Measurements from ENCODE around the gene WASF2.

The WASF2 gene

DNA sequence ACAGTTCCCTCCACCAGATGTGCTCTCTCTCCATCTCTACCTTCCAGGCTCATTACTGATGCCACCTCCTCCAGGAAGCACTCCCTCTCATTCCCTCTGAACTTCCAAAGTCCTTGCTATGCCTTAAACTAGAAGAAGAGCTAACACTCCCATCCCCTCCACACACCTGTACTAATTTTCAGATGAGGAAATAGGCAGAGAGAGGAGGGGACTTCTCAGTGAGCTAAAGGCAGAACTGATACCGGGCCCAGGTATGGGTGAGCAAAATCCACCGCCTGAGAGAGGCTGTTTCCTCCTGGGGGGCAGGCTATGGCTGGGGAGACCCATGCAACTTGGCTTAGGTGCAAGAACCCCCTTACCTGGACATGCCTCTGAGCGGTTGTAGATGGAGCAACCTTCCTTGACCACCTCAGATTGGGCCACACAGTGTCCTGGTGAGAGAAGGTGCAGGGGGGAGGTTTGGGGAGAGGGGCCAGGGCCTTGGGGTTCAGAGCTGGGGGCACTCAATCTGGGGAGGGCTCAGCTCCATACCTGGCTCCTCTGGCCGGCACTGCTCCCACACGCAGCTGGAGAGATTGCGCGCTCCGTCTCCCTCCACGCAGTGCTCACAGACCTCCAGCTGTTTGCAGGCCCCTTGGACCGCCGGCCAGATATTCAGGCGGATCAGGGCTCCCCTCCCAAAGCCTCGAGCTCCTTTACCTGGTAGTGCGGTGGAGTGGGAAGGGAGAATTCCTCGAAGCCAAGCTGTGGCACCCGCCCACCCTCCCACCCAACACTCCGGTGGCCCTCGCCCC is 107.8 kb downstream of the WASF2 start:
- no peak for DNase-seq (ENCODE audit: low read depth, low spot score)
- TF ChIP-seq EZH2 (IDR thresholded peaks at IDR 0.05) (no peak), FOXP2 (optimal IDR thresholded peaks at IDR 0.05; ENCODE audit: control extremely low read depth, extremely low read length, insufficient read depth) (no peak), POLR2AphosphoS5 (IDR thresholded peaks at IDR 0.05; ENCODE audit: borderline replicate concordance, low read depth, low read length) (no peak)
- H3K4me3 ChIP-seq, result no peak overlapping the region
- H3K27ac ChIP-seq, result no peak overlapping the region
- no peak overlapping the region for H3K9ac ChIP-seq (ENCODE audit: insufficient read length)
- no peaks in the 10 kb centered on the region for H3K36me3 ChIP-seq (ENCODE audit: insufficient read depth, low read length)
- H3K9me3 ChIP-seq (ENCODE audit: low read depth, low read length), result no peaks in the 10 kb centered on the region

DNA sequence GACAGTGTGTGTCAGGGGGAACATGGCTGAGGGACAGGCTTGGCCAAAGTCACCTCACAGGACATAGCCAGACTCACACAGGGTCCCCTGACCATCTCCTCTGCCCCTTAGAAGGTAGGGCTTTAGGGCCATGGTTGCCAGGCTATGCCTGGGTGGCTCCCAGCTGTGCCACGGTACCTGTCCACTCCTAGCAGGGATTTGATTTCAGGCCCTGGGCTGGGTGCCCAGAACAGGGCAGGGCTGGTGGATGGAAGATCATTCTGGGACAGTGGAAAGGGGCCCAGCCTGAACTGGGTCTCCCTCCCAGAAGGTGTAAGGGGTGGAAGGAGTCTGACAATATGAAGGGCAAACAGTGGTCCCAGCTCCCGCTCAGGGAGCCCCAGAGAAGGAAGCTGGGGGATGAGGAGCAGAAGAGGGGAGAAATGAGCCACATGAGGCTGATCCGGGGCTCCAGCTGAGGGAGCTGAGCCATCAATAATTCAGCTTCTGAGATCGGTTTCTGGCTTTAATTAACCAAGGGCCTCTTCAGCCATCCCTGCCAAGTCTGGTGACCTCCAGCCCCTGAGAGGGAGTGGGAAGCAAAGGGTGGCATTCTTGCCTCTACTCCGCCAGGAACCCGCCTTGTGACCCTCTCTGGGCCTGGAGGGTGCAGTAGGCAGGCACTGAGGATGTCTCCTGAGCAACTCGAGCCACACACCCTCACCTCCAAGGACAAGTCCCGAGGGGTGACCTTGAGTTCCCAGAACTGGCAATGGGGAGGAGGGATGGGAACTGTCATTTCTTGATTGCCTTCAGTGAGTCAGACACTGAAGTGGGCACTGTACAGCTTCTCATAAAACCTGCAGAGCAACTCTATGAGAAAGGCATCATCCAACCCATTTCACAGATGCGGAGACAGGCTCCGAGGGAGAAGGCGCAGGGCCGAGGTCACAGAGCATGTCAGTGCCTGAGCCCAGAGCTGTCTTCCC is 108.9 kb downstream of the WASF2 start:
- DNase-seq (ENCODE audit: low read depth, low spot score), result no peak
- TF ChIP-seq EZH2 (IDR thresholded peaks at IDR 0.05) (no peak), FOXP2 (optimal IDR thresholded peaks at IDR 0.05; ENCODE audit: control extremely low read depth, extremely low read length, insufficient read depth) (no peak), POLR2AphosphoS5 (IDR thresholded peaks at IDR 0.05; ENCODE audit: borderline replicate concordance, low read depth, low read length) (no peak)
- Histone ChIP-seq H3K27ac (no peak overlapping the region), H3K4me3 (no peak overlapping the region), H3K9ac (ENCODE audit: insufficient read length) (no peak overlapping the region), H3K9me3 (ENCODE audit: low read depth, low read length) (no peaks in the 10 kb centered on the region), H3K36me3 (ENCODE audit: insufficient read depth, low read length) (no peaks in the 10 kb centered on the region)

DNA sequence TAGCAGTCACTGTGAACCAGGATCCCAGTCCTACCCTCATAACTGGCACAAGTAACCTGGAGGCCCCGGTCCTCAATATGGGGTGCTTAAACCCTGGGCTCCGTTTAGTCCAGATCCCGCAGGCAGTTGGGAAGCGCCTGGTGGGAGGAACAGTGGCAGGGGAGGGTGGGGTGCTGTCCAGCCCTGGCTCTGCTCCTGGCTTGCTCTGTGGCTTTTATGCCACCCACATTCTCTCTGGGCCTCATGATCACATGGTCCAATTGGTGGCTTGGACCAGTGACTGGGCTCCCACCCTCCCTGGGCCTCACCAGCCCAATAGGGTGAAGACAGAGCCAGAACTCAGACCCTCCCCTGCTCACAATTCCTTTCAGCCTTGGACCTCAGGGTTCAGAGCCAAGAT is 109.7 kb downstream of the WASF2 start:
- Histone ChIP-seq H3K27ac (no peak overlapping the region), H3K4me3 (no peak overlapping the region), H3K36me3 (ENCODE audit: insufficient read depth, low read length) (no peaks in the 10 kb centered on the region), H3K9ac (ENCODE audit: insufficient read length) (no peak overlapping the region), H3K9me3 (ENCODE audit: low read depth, low read length) (no peaks in the 10 kb centered on the region)
- TF ChIP-seq POLR2AphosphoS5 (IDR thresholded peaks at IDR 0.05; ENCODE audit: borderline replicate concordance, low read depth, low read length) (no peak), FOXP2 (optimal IDR thresholded peaks at IDR 0.05; ENCODE audit: control extremely low read depth, extremely low read length, insufficient read depth) (no peak), EZH2 (IDR thresholded peaks at IDR 0.05) (no peak)
- DNase-seq (ENCODE audit: low read depth, low spot score), result no peak

DNA sequence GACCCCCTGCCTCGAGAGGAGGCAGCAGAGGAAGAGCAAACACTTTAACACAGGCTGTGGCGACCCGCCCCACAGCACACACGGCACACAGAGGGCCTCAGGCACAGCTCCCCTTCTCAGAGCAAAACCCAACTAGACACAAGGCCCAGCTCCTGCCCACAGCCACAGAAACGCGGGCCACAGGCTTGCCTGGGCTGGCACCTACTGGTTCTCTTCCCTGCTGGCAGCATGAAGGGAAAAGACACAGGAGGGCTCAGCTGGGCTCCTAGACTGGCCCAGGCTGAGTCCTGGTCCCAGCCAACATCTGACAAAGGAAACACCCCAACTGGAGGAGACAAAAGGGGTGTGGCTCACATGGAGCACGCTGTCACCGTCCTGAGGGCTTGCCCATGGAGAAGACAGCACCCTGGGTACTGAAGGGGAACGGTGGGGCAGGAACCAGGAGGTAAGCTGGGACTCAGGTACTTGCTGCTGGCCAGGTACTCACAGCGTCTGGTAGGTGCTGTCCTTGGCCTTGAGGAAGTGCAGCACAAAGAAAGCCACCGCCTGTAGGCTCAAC is 110.3 kb downstream of the WASF2 start:
- H3K9ac ChIP-seq (ENCODE audit: insufficient read length), result no peak overlapping the region
- H3K36me3 ChIP-seq (ENCODE audit: insufficient read depth, low read length), result no peaks in the 10 kb centered on the region
- no peak for DNase-seq (ENCODE audit: low read depth, low spot score)
- no peak overlapping the region for H3K27ac ChIP-seq
- no peak overlapping the region for H3K4me3 ChIP-seq
- no peaks in the 10 kb centered on the region for H3K9me3 ChIP-seq (ENCODE audit: low read depth, low read length)
- TF ChIP-seq FOXP2 (optimal IDR thresholded peaks at IDR 0.05; ENCODE audit: control extremely low read depth, extremely low read length, insufficient read depth), result no peak
- TF ChIP-seq EZH2 (IDR thresholded peaks at IDR 0.05), result no peak
- TF ChIP-seq POLR2AphosphoS5 (IDR thresholded peaks at IDR 0.05; ENCODE audit: borderline replicate concordance, low read depth, low read length), result no peak

DNA sequence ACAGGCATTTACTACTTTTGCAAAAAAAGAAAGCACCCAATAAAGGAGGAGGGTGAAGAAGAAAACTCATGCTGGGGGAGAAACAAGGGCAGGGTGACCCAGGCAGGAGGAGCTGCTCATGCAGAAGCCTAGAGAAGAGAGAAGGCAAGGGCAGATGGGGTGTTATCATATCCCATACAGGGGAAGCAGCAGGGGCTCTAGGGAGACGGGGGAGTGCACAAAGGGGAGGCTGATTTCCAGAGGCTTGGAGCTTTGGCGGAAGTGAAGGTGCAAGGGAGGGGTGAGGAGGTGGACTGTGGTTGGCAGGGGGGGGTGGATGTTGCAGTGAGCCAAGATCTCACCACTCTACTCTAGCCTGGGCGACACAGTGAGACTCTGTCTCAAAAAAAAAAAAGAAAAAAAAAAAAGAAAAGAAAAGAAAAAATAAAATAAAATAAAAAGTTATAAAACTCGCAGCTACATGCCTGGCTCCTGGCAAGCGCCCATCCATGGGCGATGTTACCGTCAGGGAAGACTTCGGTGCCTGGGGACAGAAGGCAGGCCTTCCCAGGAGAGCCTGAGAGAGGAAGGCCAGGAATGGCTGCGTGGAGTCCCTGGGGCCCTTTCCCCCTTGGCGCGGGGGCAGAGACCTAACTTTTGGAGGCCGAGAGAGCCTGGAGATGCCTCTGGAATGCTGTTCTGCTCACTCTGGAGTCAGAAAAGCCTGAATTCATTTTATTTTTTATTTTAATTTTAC is 112.0 kb downstream of the WASF2 start:
- no peak overlapping the region for H3K27ac ChIP-seq
- no peak for DNase-seq (ENCODE audit: low read depth, low spot score)
- H3K4me3 ChIP-seq, result no peak overlapping the region
- H3K9me3 ChIP-seq (ENCODE audit: low read depth, low read length), result no peaks in the 10 kb centered on the region
- no peak for TF ChIP-seq POLR2AphosphoS5 (IDR thresholded peaks at IDR 0.05; ENCODE audit: borderline replicate concordance, low read depth, low read length)
- no peak for TF ChIP-seq FOXP2 (optimal IDR thresholded peaks at IDR 0.05; ENCODE audit: control extremely low read depth, extremely low read length, insufficient read depth)
- no peak for TF ChIP-seq EZH2 (IDR thresholded peaks at IDR 0.05)
- H3K9ac ChIP-seq (ENCODE audit: insufficient read length), result no peak overlapping the region
- no peaks in the 10 kb centered on the region for H3K36me3 ChIP-seq (ENCODE audit: insufficient read depth, low read length)

DNA sequence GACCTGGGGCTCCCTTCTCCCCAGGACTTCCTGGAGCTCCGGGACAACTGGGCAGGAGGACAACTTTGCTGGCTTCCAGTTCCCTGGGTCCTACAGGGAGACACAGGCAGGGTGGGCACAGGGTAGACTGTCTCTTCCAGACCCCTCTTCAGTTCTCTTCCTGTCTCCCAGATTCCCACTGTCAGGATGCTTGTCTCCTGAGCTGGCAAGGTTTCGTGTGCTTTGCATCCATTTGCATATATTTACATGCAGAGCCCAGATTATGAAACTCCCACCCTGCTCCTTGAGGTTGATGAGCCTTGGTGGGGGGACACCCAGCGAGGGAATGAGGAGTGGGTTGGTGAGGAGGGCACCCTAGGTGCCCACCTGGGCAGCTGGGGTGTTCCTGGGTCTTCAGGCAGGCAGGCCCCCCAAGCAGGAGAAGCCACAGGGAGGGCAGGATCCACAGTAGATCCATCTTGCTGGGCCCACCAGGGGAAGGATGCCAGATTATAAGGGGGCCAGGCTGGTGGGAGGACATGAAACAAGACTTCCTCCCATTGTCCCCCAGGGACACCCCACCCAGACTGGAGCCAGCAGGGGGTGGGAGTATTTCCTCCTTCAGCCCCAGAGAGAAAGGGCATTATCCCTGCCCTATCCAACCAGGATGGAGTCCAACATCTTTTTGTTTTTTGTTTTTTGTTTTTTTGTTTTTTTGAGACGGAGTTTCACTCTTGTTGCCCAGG is 115.4 kb downstream of the WASF2 start, which contains the start of gene FCN3:
Gene FCN3 (minus strand): TSS at position 463 of the 725 bp plus-strand sequence. CDS start 6 bp downstream, at position 457.
- H3K9me3 ChIP-seq (ENCODE audit: low read depth, low read length), result no peaks in the 10 kb centered on the region
- no peak within 1 kb of the TSS for H3K27ac ChIP-seq
- no peak for DNase-seq (ENCODE audit: low read depth, low spot score)
- no peak within 1 kb of the TSS for H3K4me3 ChIP-seq
- H3K36me3 ChIP-seq (ENCODE audit: insufficient read depth, low read length), result no peaks in the 10 kb centered on the region
- H3K9ac ChIP-seq (ENCODE audit: insufficient read length), result no peak within 1 kb of the TSS
- TF ChIP-seq FOXP2 (optimal IDR thresholded peaks at IDR 0.05; ENCODE audit: control extremely low read depth, extremely low read length, insufficient read depth) (no peak), EZH2 (IDR thresholded peaks at IDR 0.05) (no peak), POLR2AphosphoS5 (IDR thresholded peaks at IDR 0.05; ENCODE audit: borderline replicate concordance, low read depth, low read length) (no peak)

Measured in SK-N-MC (cell line).